ENCODE data around the gene MGP.

MGP gene

DNA sequence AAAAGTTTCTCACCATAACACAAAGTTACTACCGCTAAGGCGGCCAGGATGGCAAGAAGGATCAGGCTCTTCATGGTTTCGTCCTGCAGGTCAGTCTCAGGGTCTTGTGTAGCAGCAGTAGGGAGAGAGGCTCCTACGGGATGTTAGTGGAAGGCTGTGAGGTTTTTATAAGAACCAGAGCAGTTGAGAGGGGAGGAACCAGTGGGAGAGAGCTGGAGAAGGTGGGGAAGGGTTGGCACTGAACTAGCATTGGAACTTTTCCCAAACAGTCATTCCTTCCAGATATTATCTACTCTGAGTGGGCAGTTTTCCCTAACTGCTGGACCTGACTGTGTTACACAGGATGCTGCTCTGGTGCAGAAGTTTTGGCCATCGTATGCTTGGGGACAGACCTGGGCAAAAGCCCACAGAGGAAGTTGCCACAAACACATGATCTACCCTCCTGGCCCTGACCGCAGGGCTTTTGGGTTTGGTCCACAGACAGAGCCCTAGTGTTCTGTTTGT lies at the start of gene MGP:
Gene MGP (minus strand): TSS at position 137 of the 504 bp plus-strand sequence. CDS start 63 bp downstream, at position 74.
- no peak for DNase-seq

DNA sequence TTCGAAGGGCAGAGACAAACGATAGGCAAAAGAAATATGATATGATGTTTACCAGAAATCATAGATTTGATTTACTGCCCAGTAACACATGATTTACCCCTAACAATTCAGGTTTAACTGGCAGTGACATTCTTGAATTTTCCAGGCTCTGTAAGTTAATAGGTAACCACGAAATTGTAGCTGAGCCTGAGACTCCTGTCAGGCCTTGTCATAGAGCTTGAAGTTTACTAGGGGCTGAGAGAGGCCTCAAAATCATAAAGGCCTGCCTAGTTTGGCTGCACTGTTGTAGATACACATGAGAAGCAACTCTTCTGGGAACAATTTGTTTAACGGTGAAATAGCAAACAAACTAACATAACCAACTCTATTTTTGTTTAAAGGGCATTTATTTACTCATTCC lies 49.4 kb upstream of the MGP start:
- no peak for DNase-seq

DNA sequence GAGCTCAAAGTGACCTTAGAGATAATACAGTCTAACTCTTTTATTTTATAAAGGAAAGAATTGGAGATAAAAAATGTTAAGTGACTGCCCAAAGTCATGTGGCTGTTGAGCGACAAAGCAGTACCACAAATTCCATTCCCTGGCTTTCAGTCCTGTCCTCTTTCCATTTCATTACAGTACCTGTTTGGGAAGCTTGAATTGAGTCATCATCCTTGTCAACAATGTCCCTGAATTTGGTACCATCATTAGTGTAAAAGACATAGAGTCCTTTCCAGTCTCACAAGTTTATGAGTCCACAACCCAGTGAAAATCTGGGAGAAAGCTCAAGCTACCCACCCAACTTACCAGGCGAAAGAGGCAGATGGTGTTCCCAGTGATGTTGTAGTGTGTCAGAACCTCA lies 48.9 kb upstream of the MGP start:
- DNase-seq = no peak

DNA sequence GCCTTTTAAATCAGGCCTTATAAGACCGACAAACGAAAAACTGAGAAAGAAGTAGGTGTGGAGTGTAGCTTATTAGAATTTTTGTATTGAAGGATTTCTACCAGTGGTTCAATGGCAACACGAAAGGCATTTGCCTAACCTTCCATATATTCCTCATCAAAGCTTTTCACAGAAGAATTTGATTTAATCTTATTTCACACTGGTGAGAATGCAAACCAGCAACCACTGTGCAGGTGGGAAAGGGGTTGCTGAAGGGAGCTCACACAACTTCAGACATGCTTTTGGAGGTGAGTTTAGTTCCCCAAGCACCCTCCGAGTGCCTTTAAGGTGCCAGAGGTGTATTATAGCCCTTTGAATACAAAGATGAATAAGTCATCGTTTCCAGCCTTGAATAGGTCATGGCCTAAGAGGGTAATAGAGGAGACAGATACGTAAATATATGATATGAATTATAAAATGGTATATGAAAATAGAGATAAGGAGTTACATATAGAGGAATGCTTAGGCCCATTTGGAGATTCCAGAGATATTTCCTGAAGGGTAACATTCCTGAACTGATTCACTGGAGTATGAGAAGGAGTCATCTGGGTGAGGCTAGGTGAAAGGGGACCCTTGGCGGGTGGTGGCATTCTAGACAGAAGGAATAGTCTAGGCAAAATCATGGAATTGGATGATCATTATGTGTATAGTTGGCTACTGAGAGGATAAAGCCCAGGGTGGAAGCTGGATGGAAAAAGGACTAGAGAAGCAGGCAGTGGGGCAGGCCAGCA lies 46.3 kb upstream of the MGP start:
- no peak for DNase-seq

DNA sequence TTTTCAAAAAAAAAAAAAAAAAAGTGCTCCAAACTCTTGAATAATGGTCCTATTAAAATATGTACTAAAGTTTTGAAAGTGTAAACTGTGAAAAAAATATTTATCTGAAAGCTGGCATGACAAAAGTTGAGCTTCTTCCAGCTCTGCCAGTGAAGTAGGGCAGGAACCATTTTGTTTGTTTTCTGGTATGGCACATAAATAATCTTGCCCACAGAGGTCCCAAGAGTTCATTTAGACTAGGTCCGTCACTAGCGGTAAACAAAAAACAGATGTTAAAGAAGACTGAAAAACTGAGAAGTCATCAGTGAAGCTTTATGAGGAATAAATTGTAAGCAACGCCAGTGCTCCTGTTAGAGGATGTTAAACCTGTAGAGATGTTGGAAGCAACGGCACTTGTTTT lies 45.7 kb upstream of the MGP start:
- DNase-seq = no peak

DNA sequence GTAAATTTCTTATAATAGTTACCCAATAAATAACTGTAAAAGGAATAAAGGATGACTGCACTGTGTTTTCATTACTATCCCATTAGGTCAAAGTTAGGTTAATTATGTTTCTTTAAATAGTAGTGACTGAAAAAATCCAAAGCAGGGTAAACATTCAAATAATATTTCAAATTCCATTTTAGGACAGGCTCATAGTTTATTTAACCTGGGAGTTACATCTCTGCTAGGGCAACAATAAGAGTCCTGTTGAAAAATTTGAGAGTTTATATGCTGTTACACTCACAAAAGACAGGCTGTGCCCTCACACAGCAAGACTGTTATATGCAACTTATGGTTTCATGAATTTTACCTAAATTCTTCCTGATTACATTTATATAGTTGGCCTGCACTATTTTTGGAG lies 44.6 kb upstream of the MGP start:
- no peak for DNase-seq

DNA sequence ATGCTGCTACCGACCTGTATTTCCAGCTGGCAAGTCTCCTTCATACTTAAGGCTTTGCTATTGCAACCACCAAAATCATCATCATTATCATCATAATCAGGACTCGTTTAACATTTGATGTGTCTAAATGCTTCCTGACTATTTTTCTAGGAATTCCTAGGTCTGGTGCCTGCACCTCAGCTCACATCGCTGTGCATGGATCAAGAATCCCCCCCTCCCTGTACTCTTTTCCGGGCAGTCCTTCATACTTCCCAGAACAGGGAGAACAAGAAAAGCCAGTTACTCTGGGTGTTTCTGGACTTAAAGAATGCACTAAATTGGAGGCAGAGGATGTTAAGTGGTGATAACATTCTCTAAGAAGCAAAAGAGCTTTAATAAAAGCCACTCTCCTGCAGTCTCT lies 43.3 kb upstream of the MGP start:
- DNase-seq = no peak

DNA sequence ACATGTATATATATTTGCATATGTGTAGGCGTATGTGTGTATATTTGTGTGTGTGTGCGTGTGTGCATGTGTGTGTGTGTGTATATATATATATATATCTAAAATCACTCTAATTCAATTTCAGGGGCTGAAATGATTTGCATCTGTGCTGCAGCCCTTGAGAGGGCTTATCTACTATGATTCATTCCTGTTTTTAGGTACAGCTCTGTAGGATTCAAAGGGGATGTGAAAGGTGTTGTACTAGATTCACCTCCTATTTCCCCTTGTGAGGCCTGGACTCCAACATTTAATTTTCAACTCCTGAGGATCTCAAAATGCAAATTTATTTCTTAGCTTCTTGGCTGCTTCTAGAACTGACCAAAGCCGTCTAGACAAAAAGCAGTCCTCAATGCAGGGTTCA lies 41.6 kb upstream of the MGP start:
- no peak for DNase-seq

DNA sequence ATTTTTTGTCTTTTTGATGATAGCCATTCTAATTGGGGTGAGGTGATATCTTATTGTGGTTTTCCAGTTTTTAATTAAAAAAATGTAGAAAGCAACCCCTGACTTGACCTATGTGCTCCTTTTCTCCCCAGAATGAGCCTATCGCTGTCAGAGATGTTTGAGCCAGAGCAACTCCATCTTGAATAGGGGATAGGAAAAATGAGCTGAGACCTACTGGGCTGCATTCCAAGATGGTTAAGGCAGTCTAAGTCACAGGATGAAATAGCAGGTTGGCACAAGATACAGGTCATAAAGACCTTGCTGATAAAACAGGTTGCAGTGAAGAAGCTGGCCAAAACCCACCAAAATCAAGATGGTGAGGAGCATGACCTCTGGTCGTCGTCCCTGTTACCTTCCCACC lies 38.9 kb upstream of the MGP start:
- no peak for DNase-seq

DNA sequence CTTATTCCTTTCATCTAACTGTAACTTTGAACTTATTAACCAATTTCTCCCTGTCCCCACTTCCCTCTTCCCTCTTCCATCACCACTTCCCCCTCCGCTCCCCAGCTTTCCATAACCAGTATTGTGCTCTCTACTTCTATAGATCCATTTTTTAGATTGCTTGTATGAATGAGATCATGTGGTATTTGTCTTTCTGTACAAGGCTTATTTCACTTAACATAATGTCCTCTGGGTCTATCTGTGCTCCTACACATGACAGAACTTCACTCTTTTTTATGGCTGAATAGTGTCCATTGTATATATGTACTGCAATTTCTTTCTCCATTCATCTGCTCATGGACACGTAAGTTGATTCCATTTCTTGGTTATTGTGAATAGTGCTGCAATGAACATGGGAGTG lies 38.3 kb upstream of the MGP start:
- DNase-seq = no peak

DNA sequence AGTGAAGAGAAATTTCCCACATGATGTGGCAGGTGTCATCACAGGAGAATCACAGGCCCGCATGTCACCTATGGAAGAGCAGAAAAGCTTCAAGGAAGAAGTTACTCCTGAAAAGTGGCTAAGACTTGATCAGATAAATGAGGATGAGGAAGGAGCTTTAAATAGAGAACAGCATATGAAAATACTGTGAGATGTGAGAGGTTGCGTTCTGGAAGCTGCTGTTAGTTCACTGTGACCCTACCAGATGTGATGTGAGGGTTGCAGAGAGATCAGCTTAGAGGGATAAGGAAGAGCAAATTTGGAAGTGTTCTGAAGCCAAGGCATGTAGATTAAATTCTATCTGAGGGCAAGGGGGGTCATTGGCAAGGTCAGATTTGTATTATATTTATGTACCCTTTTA lies 35.6 kb upstream of the MGP start:
- no peak for DNase-seq

DNA sequence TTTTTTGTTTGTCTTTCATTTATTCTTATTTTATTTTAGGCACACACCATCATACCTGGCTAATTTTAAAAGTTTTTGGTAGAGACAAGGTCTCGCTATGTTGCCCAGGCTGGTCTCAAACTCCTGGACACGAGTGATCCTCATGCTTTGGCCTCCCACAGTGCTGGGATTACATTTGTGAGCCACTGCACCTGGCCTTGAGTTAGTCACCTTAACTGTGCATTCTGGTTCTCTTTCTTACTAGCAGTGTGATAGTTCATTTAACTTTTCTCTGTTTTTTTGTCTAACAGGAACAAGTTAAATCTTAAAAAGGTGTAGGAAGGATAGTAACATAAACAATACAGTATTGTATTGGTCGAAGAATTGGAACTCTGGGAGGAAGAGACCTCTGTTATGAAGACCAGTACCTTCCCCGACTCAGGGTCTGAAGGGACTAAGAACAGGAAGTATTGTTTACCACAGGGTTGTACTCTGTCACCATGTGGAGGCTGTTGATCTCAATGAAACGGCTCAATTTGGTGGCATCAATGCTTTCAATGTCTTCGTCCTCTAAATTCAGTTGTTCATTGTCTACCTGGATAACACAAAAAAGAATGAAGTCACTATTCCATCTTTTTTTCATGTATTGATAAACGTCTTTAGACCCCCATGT lies 34.9 kb upstream of the MGP start:
- no peak for DNase-seq

DNA sequence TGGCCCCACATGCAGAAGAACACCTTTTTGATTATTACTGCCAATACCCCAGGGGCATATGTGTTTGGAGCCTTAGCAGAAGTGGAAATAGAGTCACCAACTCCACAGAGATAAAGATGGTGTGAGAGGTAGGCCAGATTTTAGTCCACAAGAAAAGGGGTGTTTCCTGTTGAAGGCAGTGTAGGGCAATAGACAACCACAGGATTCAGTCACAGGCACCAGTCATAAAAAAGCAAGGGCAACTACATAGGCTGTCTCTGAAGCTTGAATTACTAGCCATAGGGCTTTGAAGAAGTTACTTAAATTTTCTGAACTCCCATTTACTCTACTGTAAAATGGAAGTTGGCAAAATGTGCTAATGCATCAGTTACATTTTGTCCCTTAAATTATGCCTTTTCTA lies 33.8 kb upstream of the MGP start:
- DNase-seq = no peak

DNA sequence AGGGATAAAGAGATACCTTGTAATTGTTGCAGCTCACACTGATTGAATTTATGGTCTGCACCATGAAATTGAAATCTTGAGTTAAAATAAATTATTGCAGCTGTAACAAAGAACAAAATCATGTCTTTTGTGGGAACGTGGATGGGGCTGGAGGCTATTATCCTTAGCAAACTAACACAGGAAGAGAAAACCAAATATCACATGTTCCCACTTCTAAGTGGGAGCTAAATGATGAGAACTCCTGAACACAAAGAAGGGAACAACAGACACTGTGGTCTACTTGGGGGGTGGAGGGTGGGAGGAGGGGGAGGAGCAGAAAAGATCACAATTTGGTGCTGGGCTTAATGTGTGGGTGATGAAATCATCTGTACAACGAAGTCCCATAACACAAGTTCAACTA lies 30.1 kb upstream of the MGP start:
- DNase-seq = no peak

DNA sequence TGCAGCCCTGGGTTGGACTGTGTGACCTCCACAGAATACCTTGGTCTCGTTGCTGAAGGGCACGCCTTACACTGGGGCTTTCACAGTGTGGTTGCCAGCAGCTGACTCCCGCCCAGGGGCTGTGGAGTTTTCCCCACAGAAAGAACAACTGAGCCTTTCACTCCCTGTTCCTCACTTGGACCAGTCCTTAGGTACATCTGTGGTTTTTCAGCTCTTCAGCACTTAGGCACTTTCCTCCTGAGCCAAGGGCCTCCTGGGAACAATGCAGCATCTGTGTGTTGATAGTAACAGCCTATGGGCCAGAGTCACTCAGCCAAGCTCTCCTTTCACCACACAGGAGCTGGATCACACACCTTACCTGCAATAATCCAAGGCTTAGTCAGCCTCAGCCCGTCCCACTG lies 27.7 kb upstream of the MGP start:
- DNase-seq = no peak

DNA sequence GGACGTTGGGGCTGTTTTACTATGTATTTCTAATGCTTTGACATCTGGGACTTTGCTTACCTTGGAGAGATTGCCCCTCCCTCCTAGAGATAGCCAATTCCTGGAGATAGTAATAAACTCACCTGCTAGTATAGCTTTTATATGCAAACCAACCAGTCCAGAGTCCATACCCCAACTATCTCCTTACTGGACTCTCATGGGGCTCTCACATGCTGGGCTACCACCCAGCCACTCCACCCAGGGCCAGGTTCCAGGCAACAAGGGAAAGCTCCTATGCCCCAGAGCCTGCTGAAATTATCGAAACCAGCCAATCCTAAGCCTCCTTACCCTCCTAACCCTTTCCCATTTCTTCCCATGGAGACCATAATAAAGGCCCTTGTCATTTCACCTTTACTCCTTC lies 25.5 kb upstream of the MGP start:
- no peak for DNase-seq

DNA sequence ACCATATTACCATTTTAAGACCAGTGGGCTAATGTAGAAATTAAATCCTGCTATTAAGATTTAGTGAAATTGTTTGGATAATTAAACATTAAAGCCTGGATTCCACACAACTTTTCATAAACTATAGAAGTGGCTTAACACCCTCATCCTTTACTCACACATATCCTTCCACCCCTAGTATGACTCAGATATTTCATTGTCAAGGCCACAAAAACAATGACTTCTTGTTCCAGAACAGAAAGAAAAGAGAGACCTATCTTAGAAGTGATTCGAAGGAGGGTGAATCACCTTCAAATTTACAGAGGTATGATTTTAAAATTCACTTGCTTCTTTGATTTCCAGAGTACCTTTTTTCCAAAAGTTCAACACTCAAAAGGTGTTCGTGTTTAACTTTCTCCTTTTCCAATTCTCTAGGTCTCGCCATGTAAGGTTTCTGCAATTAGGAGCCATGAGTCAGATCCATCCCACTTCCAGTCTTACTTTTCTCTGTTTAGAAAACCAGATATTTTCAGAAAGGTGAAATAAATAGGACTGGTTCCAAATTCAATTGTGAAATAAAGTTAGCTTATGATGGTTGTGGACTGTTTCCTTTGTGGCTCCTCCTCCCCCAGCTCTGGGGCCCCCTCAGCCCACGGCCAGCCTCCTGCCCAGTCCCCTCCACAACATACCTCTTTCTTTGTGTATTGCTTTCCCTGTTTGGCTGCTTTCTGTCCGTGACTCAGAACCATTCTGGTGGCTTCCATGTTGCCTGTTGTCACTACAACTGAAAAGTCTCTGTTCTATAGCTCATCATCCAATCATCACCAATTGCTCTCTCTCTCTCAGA lies 24.6 kb upstream of the MGP start:
- peak; percentile 63 for DNase-seq

DNA sequence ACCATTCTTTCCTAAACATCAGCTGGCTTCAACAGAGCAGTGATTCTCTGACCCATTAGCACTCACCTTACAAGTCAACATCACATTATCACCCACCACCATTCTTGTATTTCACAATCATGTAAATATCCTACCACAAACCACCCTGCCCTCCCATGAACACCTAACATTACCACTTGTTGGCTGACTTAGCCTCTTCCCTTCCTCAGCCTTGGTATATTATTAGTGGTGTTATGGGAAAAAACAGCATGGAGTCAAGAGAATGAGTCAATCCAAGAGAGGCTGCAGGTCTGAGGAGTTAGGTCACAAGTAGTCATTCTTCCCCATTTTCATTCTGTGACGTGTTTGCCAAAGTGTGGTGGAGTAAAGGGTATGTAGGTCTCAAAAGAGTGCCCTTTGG lies 22.3 kb upstream of the MGP start:
- peak; percentile 64 for DNase-seq

DNA sequence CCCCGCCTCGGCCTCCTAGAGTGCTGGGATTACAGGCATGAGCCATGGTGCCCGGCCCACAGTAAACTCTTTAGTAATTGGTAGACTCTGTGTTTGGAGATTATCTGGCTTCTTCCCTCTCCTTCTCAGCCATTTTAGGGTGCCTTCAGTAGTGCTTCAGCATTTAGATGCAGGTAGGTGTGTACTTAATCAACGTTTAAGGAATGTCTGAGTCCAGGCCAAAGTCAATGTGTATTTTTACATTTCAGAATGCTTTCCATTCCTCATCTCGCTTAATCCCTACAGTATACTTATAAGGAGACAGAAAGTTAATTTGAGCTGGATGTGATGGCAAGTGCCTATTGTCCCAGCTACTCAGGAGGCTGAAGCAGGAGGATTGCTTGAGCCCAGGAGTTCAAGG lies 20.5 kb upstream of the MGP start:
- DNase-seq = no peak

DNA sequence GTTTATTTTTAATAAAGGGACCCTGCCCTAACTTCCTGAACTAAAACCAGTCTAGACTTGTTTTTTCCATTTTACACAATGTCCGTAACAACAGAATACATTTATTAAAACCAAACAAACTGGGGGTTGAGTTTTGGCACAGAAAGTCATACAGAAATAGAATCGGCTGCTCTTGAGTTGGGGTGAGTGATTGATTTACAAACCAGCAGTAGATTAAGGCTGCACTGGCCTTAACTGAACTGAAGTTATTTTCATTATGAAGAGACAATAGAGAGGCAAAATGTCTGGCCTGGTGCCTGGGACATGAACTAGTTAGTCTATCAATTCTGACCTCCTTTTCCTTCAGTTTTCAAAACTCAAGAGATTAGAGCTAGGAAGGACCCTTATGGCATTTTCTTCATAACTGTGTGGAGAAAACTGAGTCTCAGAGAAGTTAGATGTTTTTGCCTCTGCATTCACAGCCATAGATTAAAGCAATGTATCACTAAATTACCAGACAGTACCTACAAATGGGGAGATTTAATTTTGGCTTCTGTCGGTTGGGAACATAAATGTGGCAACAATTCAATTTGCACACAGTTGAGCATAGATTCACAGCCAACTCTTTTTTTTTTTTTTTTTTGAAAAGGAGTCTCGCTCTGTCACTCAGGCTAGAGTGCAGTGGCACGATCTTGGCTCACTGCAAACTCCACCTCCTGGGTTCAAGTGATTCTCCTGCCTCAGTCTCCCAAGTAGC lies 19.8 kb upstream of the MGP start:
- no peak for DNase-seq

DNA sequence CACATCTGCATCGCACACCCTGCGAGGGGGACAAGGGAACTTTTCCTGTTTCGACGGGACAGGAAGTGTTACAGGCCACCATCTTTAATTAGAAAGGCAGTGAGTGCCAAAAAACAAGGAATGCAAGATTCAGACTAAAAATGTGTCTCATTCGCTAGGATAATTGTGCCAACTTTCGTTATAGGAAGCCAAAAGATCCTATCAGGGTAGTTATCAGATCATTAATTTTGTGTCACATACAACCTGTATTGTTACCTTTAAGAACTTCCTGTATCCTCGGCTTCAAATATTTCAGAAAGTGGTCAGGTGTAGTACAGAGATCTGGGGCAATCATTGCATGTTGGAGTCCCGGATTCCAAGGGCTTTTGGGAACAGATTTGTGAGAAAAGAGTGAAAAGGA lies 19.2 kb upstream of the MGP start:
- DNase-seq = no peak

DNA sequence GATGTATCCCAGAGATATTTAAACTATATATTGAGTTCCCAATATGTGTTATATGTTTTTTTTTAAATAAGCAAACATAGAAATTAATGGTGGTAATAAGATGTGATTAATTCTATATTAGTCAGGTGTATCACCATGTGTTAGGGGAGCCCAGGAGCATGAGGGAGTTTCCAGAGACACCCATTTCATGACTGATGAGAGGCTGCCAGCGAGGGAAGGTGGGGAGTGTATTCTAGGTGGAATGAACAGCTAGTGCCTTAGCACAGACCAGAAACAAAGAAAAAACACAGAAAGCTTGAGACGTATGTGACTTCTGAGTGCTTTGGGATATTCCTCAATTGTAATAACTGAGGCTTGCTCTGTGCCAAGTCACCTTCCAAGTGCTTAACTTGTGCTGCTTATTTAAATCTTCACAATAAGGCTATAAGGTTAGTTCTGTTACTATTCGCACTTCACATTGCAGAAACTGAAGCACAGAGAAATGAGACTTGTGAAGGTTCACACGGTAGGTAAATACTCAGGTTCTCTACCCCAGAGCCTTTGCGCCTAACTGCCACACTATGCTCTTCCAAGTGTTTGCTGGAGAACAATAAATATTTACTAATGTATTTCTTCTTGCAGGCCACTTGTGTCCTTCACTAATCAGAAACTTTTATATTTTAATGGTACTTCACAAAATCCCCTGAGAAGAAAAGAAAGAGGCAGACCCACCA lies 17.9 kb upstream of the MGP start:
- no peak for DNase-seq

All from activated CD4-positive, alpha-beta T cell treated with anti-CD3 and anti-CD28 coated beads, Interleukin-10, Interleukin-2, amounts not matched to agents 100 ng/mL and 50 ng/mL, durations not matched to agents 16 hours and 8 hours (primary cell).